Keratinocyte (primary cell): Measurements from ENCODE around the gene MED29. TPM values are rescaled to one million over a fixed set of nuclear protein-coding genes. Genes with fewer than 3 reads are reported as not detected.

Source experiments
- DNase-seq: peaks from one replicate; pipeline ENCODE4 v3.0.0-alpha.2; 2011; ENCODE audit warnings: low read depth, missing footprints, low spot score
- FAIRE-seq: peaks from 2 replicates; lab custom pipeline; 2011; peaks lifted over from hg19 to GRCh38; lab: Jason Lieb, UNC
- H2AFZ ChIP-seq: 2 replicates; pipeline ENCODE4 v1.6.0; 2012; ENCODE audit warnings: low read length, control low read depth, inconsistent platforms; ENCODE audit not compliant: control insufficient read depth
- H3K27ac ChIP-seq: 2 replicates; pipeline ENCODE4 v1.5.1; 2011; ENCODE audit warnings: low read length; ENCODE audit not compliant: control insufficient read depth, insufficient read depth
- H3K27me3 ChIP-seq: 3 replicates; pipeline ENCODE4 v1.6.0; 2011; ENCODE audit warnings: low read length; ENCODE audit not compliant: control insufficient read depth, insufficient read depth; ENCODE audit errors: extremely low read depth
- H3K36me3 ChIP-seq, 2 experiments: 2 replicates in 1 of 2; 3 replicates in 1 of 2; pipeline ENCODE4 v1.5.1; 2011; ENCODE audit warnings: low read length in 2 of 2, mild to moderate bottlenecking in 1 of 2; ENCODE audit not compliant: control insufficient read depth in 2 of 2, insufficient read depth in 2 of 2; ENCODE audit errors: extremely low read depth in 1 of 2
- H3K4me1 ChIP-seq: 3 replicates; pipeline ENCODE4 v1.5.1; 2011; ENCODE audit warnings: low read length; ENCODE audit not compliant: control insufficient read depth, insufficient read depth; ENCODE audit errors: extremely low read depth
- H3K4me2 ChIP-seq: 3 replicates; pipeline ENCODE4 v1.6.0; 2011; ENCODE audit warnings: low read depth, low read length; ENCODE audit not compliant: control insufficient read depth, insufficient read depth; ENCODE audit errors: extremely low read depth
- H3K4me3 ChIP-seq, 3 experiments: fragments of 200-600 bp in 1 of 3; sonication (generic) in 1 of 3; 2 replicates in 2 of 3; 3 replicates in 1 of 3; pipeline ENCODE4 v1.5.1; 2011 to 2016; ENCODE audit warnings: low read length in 3 of 3, mild to moderate bottlenecking in 3 of 3, control low read depth in 2 of 3, inconsistent platforms in 1 of 3, low read depth in 1 of 3, mixed read lengths in 1 of 3, mixed run types in 1 of 3, moderate library complexity in 1 of 3; ENCODE audit not compliant: control insufficient read depth in 2 of 3, insufficient read depth in 2 of 3; ENCODE audit errors: extremely low read depth in 1 of 3
- H3K79me2 ChIP-seq: 2 replicates; pipeline ENCODE4 v1.6.0; 2012; ENCODE audit warnings: low read length; ENCODE audit not compliant: control insufficient read depth, insufficient read depth
- H3K9ac ChIP-seq: 3 replicates; pipeline ENCODE4 v1.6.0; 2011; ENCODE audit warnings: low read length; ENCODE audit not compliant: control insufficient read depth, insufficient read depth; ENCODE audit errors: extremely low read depth
- H3K9me1 ChIP-seq: 3 replicates; pipeline ENCODE4 v1.6.0; 2011; ENCODE audit warnings: low read length; ENCODE audit not compliant: control insufficient read depth, insufficient read depth; ENCODE audit errors: extremely low read depth
- H3K9me3 ChIP-seq: 2 replicates; pipeline ENCODE4 v1.5.1; 2012; ENCODE audit warnings: low read depth, low read length; ENCODE audit not compliant: control insufficient read depth
- H4K20me1 ChIP-seq: 3 replicates; pipeline ENCODE4 v1.6.0; 2011; ENCODE audit warnings: low read length; ENCODE audit not compliant: control insufficient read depth, insufficient read depth; ENCODE audit errors: extremely low read depth
- CTCF ChIP-seq, 3 experiments: IDR thresholded peaks in 1 of 3; conservative IDR thresholded peaks in 1 of 3; optimal IDR thresholded peaks in 1 of 3; 2 replicates in 2 of 3; 3 replicates in 1 of 3; pipeline versions ENCODE3 to v1.5.1; 2011; ENCODE audit warnings: low read length in 3 of 3, mild to moderate bottlenecking in 3 of 3, moderate library complexity in 2 of 3, control low read depth in 1 of 3, inconsistent platforms in 1 of 3; ENCODE audit not compliant: insufficient read depth in 2 of 3; ENCODE audit errors: extremely low read depth in 1 of 3
- EZH2 ChIP-seq: IDR thresholded peaks from one replicate; pipeline ENCODE4 v1.6.1; 2012; ENCODE audit warnings: inconsistent platforms, mild to moderate bottlenecking, low read length, moderate library complexity
- dilution Hi-C: fragments of 300-500 bp; cut with MboI; formaldehyde crosslinking; loops from one replicate; pipeline ENCODE4 v1.7.0; 2020; ENCODE audit warnings: low sequenced_read_pairs; ENCODE audit not compliant: extremely low pct_ligation_motif_present
- polyA plus RNA-seq, 5 experiments: library from polyadenylated mRNA; depleted of rRNA in 3 of 5; stranded (reverse) in 3 of 5; stranded (forward) in 1 of 5; unstranded in 1 of 5; fragments of >200 nt; gene quantifications; 1 replicate in 1 of 5; 2 replicates in 3 of 5; 3 replicates in 1 of 5; pipeline versions ENCODE4 v1.2.1 to v1.2.3, GENCODE V29; 2011 to 2012; ENCODE audit warnings: missing spikeins in 2 of 5, low read depth in 1 of 5, low replicate concordance in 1 of 5

MED29 gene
- polyA plus RNA-seq, 1 donor (not counting 4 experiments of a cell fraction or from before 2014, with no cell fraction given) = 14.7 TPM

- no peak overlapping the region for H3K4me2 ChIP-seq
- no peak for FAIRE-seq
- H3K79me2 ChIP-seq = no peaks in the 10 kb centered on the region
- H3K27ac ChIP-seq = no peak overlapping the region
- H3K36me3 ChIP-seq = peaks cover 30 to 49% of the 10 kb centered on the region in 2 experiments
- no peaks in the 10 kb centered on the region for H3K9me3 ChIP-seq
- H3K4me1 ChIP-seq = no peaks in the 10 kb centered on the region
- H4K20me1 ChIP-seq = no peaks in the 10 kb centered on the region
- H3K27me3 ChIP-seq = no peaks in the 10 kb centered on the region
- TF ChIP-seq CTCF (optimal IDR thresholded peaks at IDR 0.05 in 1 of 3, IDR thresholded peaks at IDR 0.05 in 1 of 3, conservative IDR thresholded peaks at IDR 0.05 in 1 of 3; ENCODE audit: extremely low read depth in 1 of 3, insufficient read depth in 2 of 3, low read length in 3 of 3) (no peak), EZH2 (no peak)
- no peak overlapping the region for H3K9ac ChIP-seq
- H3K9me1 ChIP-seq = no peaks in the 10 kb centered on the region
- no peak for DNase-seq
- dilution Hi-C loops = no loop called here
- H2AFZ ChIP-seq = no peak overlapping the region
- no peak overlapping the region for H3K4me3 ChIP-seq
Measured at GRCh38 chr19:39356073-39356472, 35.1 kb upstream of the MED29 start.

- H3K36me3 ChIP-seq = peaks cover 27 to 49% of the 10 kb centered on the region in 2 experiments
- FAIRE-seq = no peak
Measured at GRCh38 chr19:39356647-39357046, 34.5 kb upstream of the MED29 start.

More at GRCh38 chr19:39356647-39357046, 34.5 kb upstream of the MED29 start:
- no peak overlapping the region for H2AFZ ChIP-seq
- no peak overlapping the region for H3K4me2 ChIP-seq
- H4K20me1 ChIP-seq = no peaks in the 10 kb centered on the region
- H3K79me2 ChIP-seq = no peaks in the 10 kb centered on the region
- no peaks in the 10 kb centered on the region for H3K9me1 ChIP-seq
- H3K9me3 ChIP-seq = no peaks in the 10 kb centered on the region
- no peaks in the 10 kb centered on the region for H3K4me1 ChIP-seq
- dilution Hi-C loops = no loop called here
- no peak for DNase-seq
- H3K4me3 ChIP-seq = no peak overlapping the region
- TF ChIP-seq CTCF (optimal IDR thresholded peaks at IDR 0.05 in 1 of 3, IDR thresholded peaks at IDR 0.05 in 1 of 3, conservative IDR thresholded peaks at IDR 0.05 in 1 of 3; ENCODE audit: extremely low read depth in 1 of 3, insufficient read depth in 2 of 3, low read length in 3 of 3) (no peak), EZH2 (no peak)
- no peaks in the 10 kb centered on the region for H3K27me3 ChIP-seq
- no peak overlapping the region for H3K27ac ChIP-seq
- no peak overlapping the region for H3K9ac ChIP-seq
